Hepatocyte (in vitro differentiated cells): Measurements from ENCODE around the gene C16orf92.

Experiments used
- CTCF ChIP-seq: fragments of 200-600 bp; sonication (generic); IDR thresholded peaks from 2 replicates; pipeline ENCODE4 v1.5.1; 2016; ENCODE audit warnings: antibody characterized with exemption, mild to moderate bottlenecking; ENCODE audit not compliant: poor library complexity
- EZH2 ChIP-seq: fragments of 200-600 bp; sonication (generic); IDR thresholded peaks from 2 replicates; pipeline ENCODE4 v1.6.1; 2016; ENCODE audit warnings: antibody characterized with exemption, mild to moderate bottlenecking, borderline replicate concordance
- EZH2phosphoT487 ChIP-seq: fragments of 200-600 bp; sonication (generic); IDR thresholded peaks from one replicate; pipeline ENCODE4 v1.6.1; 2018; ENCODE audit warnings: antibody characterized with exemption, mild to moderate bottlenecking, low read depth, moderate library complexity; ENCODE audit not compliant: unreplicated experiment, severe bottlenecking

GRCh38 chr16:29999605-30000004 lies 23.4 kb upstream of the C16orf92 start:
- TF ChIP-seq CTCF (no peak), EZH2phosphoT487 (no peak), EZH2 (no peak)
